Adrenal gland (tissue), 5 donors: Measurements from ENCODE around the gene GPR146.

Experiments
- POLR2A ChIP-seq, 2 donors: fragments of 450-650 bp; IDR thresholded peaks; one replicate each; pipeline ENCODE4 v1.6.1; 2017; ENCODE audit warnings: antibody characterized with exemption in 2 of 2, mild to moderate bottlenecking in 2 of 2, moderate library complexity in 1 of 2
- TF ChIP-seq, protein P1 (sequence below), 6 experiments: fragments of 450-650 bp in 4 of 6; fragments of 200-600 bp in 2 of 6; sonication (generic) in 1 of 6; IDR thresholded peaks; 1 replicate in 5 of 6; 2 replicates in 1 of 6; pipeline versions ENCODE4 v1.5.1 to v1.8.0; 2016 to 2021; ENCODE audit warnings: antibody characterized with exemption in 6 of 6, mild to moderate bottlenecking in 2 of 6, moderate library complexity in 1 of 6
- donor health status: DM: no; HTN: no; CAD: no.

DNA sequence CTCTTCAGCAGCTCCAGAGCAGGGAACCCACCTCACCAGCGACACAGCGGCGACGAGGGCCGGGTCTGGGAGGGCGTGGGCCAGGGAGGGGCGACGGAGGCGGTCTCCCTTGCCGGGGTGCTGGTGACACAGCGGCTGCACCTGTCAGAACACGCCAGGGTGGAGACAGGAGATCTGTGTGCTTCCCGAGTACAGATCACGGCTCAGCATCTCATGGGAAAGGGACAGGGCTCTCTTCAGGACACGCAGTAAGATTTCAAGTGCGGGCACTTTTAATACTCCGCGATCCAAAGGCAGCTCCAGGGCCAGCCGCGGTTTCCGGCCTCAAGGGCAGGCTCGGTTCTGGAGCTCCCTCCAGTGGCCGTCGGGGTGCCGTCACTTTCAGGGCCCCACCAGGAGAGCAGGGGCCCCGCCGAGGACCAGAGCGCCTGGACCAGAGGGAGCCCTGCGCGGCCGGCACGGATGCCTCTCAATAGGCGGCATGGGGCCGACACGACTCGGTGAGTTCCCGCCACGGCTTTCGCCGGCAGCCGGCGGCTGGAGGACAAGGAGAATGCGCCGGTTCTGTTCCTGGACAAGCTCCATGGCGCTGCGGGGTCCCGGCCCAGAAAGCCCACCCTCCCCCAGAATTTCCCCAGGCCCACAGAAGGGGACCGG, 21.4 kb downstream of the GPR146 start:
- TF ChIP-seq, protein P1, sequence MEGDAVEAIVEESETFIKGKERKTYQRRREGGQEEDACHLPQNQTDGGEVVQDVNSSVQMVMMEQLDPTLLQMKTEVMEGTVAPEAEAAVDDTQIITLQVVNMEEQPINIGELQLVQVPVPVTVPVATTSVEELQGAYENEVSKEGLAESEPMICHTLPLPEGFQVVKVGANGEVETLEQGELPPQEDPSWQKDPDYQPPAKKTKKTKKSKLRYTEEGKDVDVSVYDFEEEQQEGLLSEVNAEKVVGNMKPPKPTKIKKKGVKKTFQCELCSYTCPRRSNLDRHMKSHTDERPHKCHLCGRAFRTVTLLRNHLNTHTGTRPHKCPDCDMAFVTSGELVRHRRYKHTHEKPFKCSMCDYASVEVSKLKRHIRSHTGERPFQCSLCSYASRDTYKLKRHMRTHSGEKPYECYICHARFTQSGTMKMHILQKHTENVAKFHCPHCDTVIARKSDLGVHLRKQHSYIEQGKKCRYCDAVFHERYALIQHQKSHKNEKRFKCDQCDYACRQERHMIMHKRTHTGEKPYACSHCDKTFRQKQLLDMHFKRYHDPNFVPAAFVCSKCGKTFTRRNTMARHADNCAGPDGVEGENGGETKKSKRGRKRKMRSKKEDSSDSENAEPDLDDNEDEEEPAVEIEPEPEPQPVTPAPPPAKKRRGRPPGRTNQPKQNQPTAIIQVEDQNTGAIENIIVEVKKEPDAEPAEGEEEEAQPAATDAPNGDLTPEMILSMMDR (IDR thresholded peaks at IDR 0.05): peak; percentile 88 to 98 (median 93)
- TF ChIP-seq POLR2A (IDR thresholded peaks at IDR 0.05): no peak
